Neural progenitor cell (in vitro differentiated cells): ENCODE data around the gene EGFR.

Experiments used
- CTCF ChIP-seq: fragments of 200-600 bp; sonication (generic); IDR thresholded peaks from 2 replicates; pipeline ENCODE4 v1.5.1; 2017; ENCODE audit warnings: antibody characterized with exemption, mild to moderate bottlenecking
- EZH2 ChIP-seq: fragments of 200-600 bp; sonication (generic); IDR thresholded peaks from 2 replicates; pipeline ENCODE4 v1.6.1; 2017; ENCODE audit warnings: antibody characterized with exemption, mild to moderate bottlenecking, moderate library complexity
- EZH2phosphoT487 ChIP-seq: fragments of 200-600 bp; sonication (generic); IDR thresholded peaks from 2 replicates; pipeline ENCODE4 v1.6.1; 2017; ENCODE audit warnings: antibody characterized with exemption

GRCh38 chr7:55132890-55133551, 114.2 kb downstream of the EGFR start:
- TF ChIP-seq CTCF (no peak), EZH2phosphoT487 (no peak), EZH2 (no peak)
